Esophagus muscularis mucosa (tissue), 4 donors: Measurements from ENCODE around the gene LTBP3. TPM values are rescaled to one million over a fixed set of nuclear protein-coding genes. Genes with fewer than 3 reads are reported as not detected.
A peak's percentile ranks its signal among the peaks of the same experiment; 100 is the strongest.

Experiments used
- DNase-seq: peaks from one replicate; pipeline ENCODE4 v3.0.0-alpha.2; 2017; ENCODE audit errors: extremely low spot score
- H3K27ac ChIP-seq, 4 donors: fragments of 200-600 bp; sonication (generic); replicated peaks in 1 of 4; 1 replicate in 3 of 4; 2 replicates in 1 of 4; pipeline ENCODE4 v1.5.1; 2016 to 2019; ENCODE audit warnings: mild to moderate bottlenecking in 1 of 4
- H3K27me3 ChIP-seq, 4 donors: fragments of 200-600 bp; sonication (generic); one replicate each; pipeline versions ENCODE4 v1.5.1 to v1.6.0; 2016 to 2019
- H3K36me3 ChIP-seq, 4 donors: fragments of 200-600 bp; sonication (generic); one replicate each; pipeline ENCODE4 v1.5.1; 2016 to 2019
- H3K4me1 ChIP-seq, 4 donors: fragments of 200-600 bp; sonication (generic); one replicate each; pipeline ENCODE4 v1.5.1; 2016 to 2019
- H3K4me3 ChIP-seq, 4 donors: fragments of 200-600 bp; sonication (generic); 1 replicate in 2 of 4; 2 replicates in 2 of 4; pipeline ENCODE4 v1.5.1; 2016 to 2019; ENCODE audit warnings: mild to moderate bottlenecking in 4 of 4, moderate library complexity in 1 of 4
- H3K9me3 ChIP-seq, 4 donors: fragments of 200-600 bp; sonication (generic); 1 replicate in 3 of 4; 2 replicates in 1 of 4; pipeline ENCODE4 v1.5.1; 2016 to 2019
- CTCF ChIP-seq, 3 experiments: fragments of 200-600 bp in 2 of 3; fragments of 450-650 bp in 1 of 3; sonication (generic) in 2 of 3; IDR thresholded peaks; one replicate each; pipeline ENCODE4 v1.5.1; 2017 to 2019; ENCODE audit warnings: antibody characterized with exemption in 3 of 3, mild to moderate bottlenecking in 2 of 3, moderate library complexity in 1 of 3
- EP300 ChIP-seq: sonication (generic); formaldehyde crosslinking; IDR thresholded peaks from one replicate; pipeline ENCODE4 v1.6.1; 2017; ENCODE audit warnings: antibody characterized with exemption
- POLR2A ChIP-seq: fragments of 450-650 bp; IDR thresholded peaks from one replicate; pipeline ENCODE4 v1.6.1; 2017; ENCODE audit warnings: antibody characterized with exemption, moderate library complexity, mild to moderate bottlenecking, low read depth
- POLR2AphosphoS5 ChIP-seq, 2 donors: sonication (generic); formaldehyde crosslinking; IDR thresholded peaks; one replicate each; pipeline ENCODE4 v1.6.1; 2017; ENCODE audit warnings: antibody characterized with exemption in 2 of 2
- WGBS: methylation state at CpG from one replicate; pipeline ENCODE4 v1.1.5; 2018; 5-methylcytosine and 5-hydroxymethylcytosine counted together
- intact Hi-C: fragments of 100-400 bp; cut with DNase I; formaldehyde crosslinking; loops from one replicate; pipeline ENCODE4 v1.15.1; 2023
- total RNA-seq, 4 donors: library from RNA; depleted of rRNA; stranded (reverse); fragments of >200 nt; gene quantifications; one replicate each; pipeline versions ENCODE4 v1.1.0 to v1.2.1, GENCODE V29; 2016

Gene LTBP3
- total RNA-seq, 4 donors from 2014 or later, result 107 to 208 (median 137) TPM

GRCh38 chr11:65498977-65499712, 59.0 kb downstream of the LTBP3 start, which contains the start of gene MALAT1:
TSS of gene MALAT1 (plus strand) at chr11:65499045.
- Histone ChIP-seq H3K4me1 (peaks cover 27 to 37% (median 31%) of the 10 kb centered on the region in 4 donors), H3K27ac (peak within 1 kb of the TSS; percentile 95 to 99 (median 98)), H3K9me3 (no peaks in the 10 kb centered on the region), H3K4me3 (peak within 1 kb of the TSS; percentile 72 to 82 (median 76)), H3K36me3 (peaks cover 16 to 40% (median 32%) of the 10 kb centered on the region in 4 donors), H3K27me3 (no peaks in the 10 kb centered on the region)
- DNase-seq, result peak; percentile 99
- TF ChIP-seq EP300, result no peak
- peak; percentile 100 for TF ChIP-seq POLR2A
- TF ChIP-seq CTCF (IDR thresholded peaks at IDR 0.05), result no peak
- TF ChIP-seq POLR2AphosphoS5 (IDR thresholded peaks at IDR 0.05), result peak in 1 of 2 donors; percentile 100
- intact Hi-C loops, result loop anchor here (2.0 kb wide), 1 partner anchor 76 kb away; the partner anchor contains the start of gene NEAT1
- WGBS, result under 1% methylated on average over 24 of the region's 24 CpGs

DNA sequence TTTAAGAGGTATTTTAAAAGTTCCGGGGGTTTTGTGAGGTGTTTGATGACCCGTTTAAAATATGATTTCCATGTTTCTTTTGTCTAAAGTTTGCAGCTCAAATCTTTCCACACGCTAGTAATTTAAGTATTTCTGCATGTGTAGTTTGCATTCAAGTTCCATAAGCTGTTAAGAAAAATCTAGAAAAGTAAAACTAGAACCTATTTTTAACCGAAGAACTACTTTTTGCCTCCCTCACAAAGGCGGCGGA, 59.5 kb downstream of the LTBP3 start:
- H3K27ac ChIP-seq, result peak overlapping the region; percentile 95 to 99 (median 98)
- H3K9me3 ChIP-seq, result no peaks in the 10 kb centered on the region
- WGBS, result 0% methylated on average over 6 of the region's 6 CpGs
- DNase-seq, result no peak
- peaks cover 13 to 35% (median 28%) of the 10 kb centered on the region in 4 donors for H3K36me3 ChIP-seq
- H3K4me1 ChIP-seq, result peaks cover 32 to 42% (median 35%) of the 10 kb centered on the region in 4 donors
- TF ChIP-seq POLR2A (no peak), POLR2AphosphoS5 (IDR thresholded peaks at IDR 0.05) (no peak), CTCF (IDR thresholded peaks at IDR 0.05) (no peak), EP300 (no peak)
- intact Hi-C loops, result loop anchor here (2.0 kb wide), 1 partner anchor 76 kb away; the partner anchor contains the start of gene NEAT1
- no peaks in the 10 kb centered on the region for H3K27me3 ChIP-seq
- H3K4me3 ChIP-seq, result peak overlapping the region; percentile 72 to 82 (median 76)

DNA sequence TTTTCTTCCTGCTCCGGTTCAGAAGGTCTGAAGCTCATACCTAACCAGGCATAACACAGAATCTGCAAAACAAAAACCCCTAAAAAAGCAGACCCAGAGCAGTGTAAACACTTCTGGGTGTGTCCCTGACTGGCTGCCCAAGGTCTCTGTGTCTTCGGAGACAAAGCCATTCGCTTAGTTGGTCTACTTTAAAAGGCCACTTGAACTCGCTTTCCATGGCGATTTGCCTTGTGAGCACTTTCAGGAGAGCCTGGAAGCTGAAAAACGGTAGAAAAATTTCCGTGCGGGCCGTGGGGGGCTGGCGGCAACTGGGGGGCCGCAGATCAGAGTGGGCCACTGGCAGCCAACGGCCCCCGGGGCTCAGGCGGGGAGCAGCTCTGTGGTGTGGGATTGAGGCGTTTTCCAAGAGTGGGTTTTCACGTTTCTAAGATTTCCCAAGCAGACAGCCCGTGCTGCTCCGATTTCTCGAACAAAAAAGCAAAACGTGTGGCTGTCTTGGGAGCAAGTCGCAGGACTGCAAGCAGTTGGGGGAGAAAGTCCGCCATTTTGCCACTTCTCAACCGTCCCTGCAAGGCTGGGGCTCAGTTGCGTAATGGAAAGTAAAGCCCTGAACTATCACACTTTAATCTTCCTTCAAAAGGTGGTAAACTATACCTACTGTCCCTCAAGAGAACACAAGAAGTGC, 60.0 kb downstream of the LTBP3 start:
- H3K27me3 ChIP-seq, result no peaks in the 10 kb centered on the region
- H3K36me3 ChIP-seq, result peaks cover 8 to 31% (median 24%) of the 10 kb centered on the region in 4 donors
- TF ChIP-seq EP300 (no peak), POLR2A (no peak), CTCF (IDR thresholded peaks at IDR 0.05) (no peak), POLR2AphosphoS5 (IDR thresholded peaks at IDR 0.05) (no peak)
- H3K27ac ChIP-seq, result peak overlapping the region; percentile 95 to 99 (median 98)
- peak overlapping the region; percentile 72 to 82 (median 76) for H3K4me3 ChIP-seq
- DNase-seq, result no peak
- 4% methylated on average over 14 of the region's 24 CpGs for WGBS
- no peaks in the 10 kb centered on the region for H3K9me3 ChIP-seq
- H3K4me1 ChIP-seq, result peaks cover 36 to 47% (median 40%) of the 10 kb centered on the region in 4 donors
- intact Hi-C loops, result loop anchor here (2.0 kb wide), 1 partner anchor 75 kb away; the partner anchor contains the start of gene NEAT1

DNA sequence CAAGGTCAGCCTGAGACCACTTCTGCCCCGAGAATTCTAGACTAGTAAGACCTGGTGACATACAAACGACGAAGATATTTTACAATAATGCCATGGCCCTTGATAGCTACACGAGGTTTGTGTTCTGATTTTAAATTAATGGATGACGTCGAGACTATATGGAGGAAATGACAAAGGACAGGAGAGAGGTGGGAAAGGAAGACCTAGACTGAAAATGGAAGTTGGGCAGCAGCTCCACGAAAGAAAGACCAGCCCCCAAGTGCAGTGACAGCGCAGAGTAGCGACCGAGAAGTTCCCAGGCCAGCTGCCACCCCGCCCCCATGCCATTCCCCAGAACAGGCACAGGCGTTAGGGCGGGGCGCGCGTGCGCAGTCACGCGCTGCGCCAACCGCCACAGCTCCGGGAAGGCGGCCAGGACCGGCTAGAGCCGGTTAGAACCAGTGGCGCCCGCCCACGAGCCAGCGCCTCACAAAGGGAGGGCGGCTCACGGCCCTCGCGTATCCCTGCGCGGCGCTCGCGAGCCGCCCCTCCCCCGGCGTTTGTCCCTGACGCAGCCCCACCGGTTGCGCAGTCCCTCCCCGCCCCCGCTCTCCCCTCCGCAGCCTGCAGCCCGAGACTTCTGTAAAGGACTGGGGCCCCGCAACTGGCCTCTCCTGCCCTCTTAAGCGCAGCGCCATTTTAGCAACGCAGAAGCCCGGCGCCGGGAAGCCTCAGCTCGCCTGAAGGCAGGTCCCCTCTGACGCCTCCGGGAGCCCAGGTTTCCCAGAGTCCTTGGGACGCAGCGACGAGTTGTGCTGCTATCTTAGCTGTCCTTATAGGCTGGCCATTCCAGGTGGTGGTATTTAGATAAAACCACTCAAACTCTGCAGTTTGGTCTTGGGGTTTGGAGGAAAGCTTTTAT, 60.8 kb downstream of the LTBP3 start:
- Histone ChIP-seq H3K36me3 (peaks cover under 1 to 23% (median 16%) of the 10 kb centered on the region in 4 donors), H3K4me3 (peak overlapping the region; percentile 72 to 82 (median 76)), H3K9me3 (no peaks in the 10 kb centered on the region), H3K27ac (peak overlapping the region; percentile 95 to 99 (median 98)), H3K27me3 (no peaks in the 10 kb centered on the region), H3K4me1 (peaks cover 44 to 55% (median 48%) of the 10 kb centered on the region in 4 donors)
- DNase-seq, result peak; percentile 99
- intact Hi-C loops, result loop anchor here (2.0 kb wide), 1 partner anchor 75 kb away; the partner anchor contains the start of gene NEAT1
- WGBS, result 0% methylated on average over 24 of the region's 61 CpGs
- peak in 1 of 2 donors; percentile 100 for TF ChIP-seq POLR2AphosphoS5 (IDR thresholded peaks at IDR 0.05)
- peak in 1 of 3 experiments; percentile 18 for TF ChIP-seq CTCF (IDR thresholded peaks at IDR 0.05)
- peak; percentile 93 for TF ChIP-seq EP300
- peak; percentile 73 for TF ChIP-seq POLR2A
